Measurements from ENCODE around the gene CYB561D2.
"Not testable (repeated sequence)": the region's sequence is repeated elsewhere in the genome, so short reads cannot be mapped to it uniquely, and the experiment has no call there.

Gene CYB561D2, protein sequence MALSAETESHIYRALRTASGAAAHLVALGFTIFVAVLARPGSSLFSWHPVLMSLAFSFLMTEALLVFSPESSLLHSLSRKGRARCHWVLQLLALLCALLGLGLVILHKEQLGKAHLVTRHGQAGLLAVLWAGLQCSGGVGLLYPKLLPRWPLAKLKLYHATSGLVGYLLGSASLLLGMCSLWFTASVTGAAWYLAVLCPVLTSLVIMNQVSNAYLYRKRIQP

DNA sequence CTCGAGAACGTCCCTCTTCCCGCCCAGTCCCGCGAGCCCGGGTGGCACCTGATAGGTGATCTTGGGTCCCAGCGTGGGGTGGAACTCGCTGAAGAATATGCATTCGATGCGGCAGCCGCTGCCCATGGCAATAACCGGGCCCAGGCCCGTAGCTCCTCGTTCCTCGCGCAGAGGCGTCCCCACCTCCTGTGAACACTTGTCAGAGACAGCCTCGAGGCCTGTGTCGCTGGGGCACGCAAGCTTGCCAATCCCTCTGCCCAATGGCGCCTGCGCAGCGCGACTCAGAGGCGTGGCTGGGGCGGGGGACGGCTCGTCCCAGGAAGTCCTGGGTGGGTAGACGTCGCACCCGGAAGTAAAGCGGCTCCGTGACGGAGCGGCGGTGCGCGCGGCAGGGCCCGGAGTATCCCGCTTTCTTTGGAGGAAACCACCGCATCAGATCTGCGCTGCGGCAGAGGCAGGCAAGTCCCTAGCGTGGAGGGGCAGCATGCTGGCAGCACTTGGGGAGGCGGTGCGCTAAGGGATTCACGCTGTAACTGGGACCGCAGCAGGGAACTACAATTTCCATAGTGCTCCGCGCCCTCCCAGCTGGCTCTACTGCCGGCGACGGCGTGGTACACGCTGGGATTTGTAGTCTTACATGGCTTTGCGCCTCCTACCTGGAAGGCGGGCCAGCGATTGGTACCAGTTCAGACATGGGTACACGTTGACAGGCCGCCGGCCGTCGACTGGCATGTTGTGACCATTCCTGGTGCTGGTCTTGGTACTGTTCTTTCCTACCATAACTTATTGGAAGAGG, at the start of gene CYB561D2, which contains the start of gene NPRL2:
TSS of gene CYB561D2 (plus strand) at position 336 of the 796 bp plus-strand sequence. CDS start 572 bp downstream, outside the sequence.
TSS of gene NPRL2 (minus strand) at position 249 of the 796 bp plus-strand sequence. CDS start at position 126, 123 bp downstream.
- DNase-seq: peak; percentile 83

DNA sequence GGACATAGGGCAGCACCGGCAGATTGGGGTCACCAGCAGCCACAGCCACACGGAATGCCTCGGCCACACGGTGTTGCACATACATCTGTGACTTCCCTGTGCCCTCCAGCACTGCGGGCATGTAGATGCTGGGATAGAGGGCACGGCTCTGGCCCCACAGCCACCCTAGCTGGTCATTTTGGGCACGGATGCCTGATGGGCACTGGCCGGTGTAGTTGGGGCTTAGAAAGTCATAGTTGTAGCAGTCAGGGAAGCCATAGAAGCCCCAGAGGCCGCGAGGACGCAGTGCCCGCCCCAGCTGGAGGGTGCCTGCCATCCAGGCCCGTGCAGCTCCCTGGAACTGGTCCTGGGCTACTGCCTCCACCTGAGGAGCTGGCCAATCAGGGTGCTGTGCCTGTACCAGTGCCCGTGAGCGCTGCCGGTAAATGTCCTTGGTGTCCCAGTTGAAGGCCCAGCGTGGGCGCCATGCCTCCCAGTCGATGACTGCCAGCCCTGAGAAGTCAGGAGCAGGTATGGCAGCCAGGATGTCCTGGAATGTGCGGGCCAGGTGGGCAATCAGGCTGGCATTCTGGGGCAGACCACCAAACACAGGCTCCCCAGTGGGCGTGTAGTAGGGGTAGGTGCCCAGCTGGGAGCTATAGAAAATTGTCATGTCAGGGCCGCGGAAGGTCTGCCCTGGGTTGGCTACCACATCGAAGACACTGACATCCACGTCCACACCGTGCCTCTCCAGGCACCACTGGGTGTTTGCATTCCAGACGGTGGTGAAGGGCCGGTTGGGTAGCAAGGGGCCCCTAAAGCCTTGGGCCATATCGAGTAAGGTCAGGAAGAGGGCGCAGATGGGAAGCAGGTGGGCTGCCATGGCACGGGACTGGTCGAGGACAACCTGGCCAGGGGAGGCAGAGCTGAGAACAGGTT, 48.3 kb upstream of the CYB561D2 start:
- DNase-seq: no peak

DNA sequence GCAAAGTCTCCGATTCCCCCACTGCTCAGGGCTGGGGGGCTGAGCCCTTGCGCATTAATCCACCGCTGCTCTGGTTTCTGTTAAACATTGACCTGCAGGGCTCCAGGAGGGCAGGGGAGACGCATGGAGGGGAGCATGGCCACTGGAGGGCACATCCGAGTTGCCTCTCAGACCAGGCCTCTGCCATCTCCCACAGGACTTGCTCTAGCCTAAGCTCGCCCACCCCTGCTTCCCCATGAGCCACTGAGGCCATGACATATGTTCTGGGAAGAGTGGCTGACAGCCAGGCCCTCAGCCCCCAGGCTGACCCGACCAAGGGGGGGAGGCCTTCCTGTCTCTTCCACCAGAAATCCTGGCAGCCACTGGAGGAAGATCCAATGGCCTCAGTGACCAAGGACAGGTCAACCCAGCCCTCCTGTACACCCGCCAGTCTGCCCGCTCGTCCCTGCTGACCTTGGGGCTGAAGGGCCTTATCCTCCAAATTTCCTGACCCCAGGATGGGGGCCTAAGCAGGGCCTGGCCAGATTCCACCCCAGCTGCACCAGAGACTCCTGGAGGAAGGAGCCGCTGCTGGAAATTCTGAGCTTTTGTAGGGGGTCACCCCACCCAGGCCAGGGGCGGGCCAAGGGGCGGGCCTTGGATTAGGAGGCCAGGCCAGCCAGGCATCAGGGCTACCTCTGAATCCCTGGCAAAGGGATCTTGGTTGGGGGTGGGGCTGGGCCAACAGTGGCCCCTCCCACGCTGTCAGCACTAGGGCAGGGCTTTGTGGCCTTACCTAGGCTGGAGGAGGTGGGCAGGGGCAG, 47.4 kb upstream of the CYB561D2 start, which contains the start of gene HYAL1:
TSS of gene HYAL1 (minus strand) at position 562 of the 803 bp plus-strand sequence. CDS start 618 bp downstream, outside the sequence.
- no peak for DNase-seq

DNA sequence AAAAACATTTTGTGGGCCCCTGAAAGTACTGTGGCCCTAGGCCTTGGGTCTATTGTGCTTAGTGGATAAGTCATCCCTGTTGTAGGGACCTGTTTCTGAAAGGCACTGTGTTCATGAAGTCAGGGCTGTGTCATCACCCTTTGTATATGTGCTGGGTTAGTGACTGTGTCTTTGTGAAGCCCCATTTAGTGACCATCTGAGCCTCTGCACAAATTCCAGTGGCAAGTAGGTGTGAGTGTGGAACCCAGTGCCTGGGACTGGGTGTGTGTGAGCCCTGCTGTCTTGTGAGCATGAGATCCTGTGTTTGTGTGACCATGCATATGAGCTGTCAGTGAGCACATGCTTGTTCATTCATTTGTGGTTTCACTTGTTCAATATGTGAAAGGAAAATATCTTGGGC, 46.1 kb upstream of the CYB561D2 start:
- no peak for DNase-seq

DNA sequence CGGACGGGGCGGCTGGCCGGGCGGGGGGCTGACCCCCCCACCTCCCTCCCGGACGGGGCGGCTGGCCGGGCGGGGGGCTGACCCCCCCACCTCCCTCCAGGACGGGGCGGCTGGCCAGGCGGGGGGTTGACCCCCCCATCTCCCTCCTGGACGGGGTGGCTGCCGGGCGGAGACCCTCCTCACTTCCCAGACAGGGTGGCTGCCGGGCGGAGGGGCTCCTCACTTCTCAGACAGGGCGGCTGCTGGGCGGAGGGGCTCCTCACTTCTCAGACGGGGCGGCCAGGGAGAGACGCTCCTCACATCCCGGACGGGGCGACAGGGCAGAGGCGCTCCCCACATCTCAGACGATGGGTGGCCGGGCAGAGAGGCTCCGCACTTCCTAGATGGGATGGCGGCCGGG, 38.6 kb upstream of the CYB561D2 start:
- DNase-seq: not testable (repeated sequence)

DNA sequence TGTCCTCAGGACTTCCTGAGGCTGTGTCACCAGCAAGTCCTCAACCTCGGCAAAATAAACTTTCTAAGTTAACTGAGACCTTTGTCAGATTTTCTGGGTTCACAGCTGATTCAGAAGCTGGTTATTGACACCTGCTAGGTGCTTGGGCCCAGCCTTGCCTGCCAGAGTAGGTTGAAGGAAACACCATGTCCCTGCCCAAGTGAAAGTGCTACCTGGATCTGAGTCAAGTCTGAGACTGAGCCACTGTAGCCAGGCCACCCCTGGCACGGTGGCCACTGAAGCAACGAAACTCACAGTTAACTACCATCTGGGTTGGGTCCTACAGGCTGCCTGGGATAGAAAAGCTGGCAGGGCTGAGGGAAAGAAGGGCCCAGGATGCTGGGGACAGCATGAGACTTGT, 36.3 kb upstream of the CYB561D2 start:
- no peak for DNase-seq

DNA sequence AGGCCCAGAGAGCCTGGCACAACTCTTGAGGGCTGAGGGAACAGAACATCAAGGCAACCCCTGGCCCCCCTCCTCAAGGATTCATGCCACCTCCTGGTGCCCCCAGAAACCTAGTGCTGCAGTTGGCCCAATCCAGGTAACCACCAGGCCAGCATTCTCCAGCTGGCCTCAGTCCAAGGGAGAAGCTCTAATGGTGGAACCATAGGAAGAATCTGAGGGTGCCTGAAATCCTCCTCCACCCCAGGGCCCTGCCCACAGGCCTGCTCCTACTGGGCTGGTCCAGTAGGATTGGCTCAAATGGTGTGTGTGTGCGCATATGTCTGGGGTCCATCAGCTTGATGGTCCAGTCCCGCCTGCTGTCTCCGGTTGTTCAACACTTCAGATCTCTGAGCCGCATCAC, 35.8 kb upstream of the CYB561D2 start:
- no peak for DNase-seq

DNA sequence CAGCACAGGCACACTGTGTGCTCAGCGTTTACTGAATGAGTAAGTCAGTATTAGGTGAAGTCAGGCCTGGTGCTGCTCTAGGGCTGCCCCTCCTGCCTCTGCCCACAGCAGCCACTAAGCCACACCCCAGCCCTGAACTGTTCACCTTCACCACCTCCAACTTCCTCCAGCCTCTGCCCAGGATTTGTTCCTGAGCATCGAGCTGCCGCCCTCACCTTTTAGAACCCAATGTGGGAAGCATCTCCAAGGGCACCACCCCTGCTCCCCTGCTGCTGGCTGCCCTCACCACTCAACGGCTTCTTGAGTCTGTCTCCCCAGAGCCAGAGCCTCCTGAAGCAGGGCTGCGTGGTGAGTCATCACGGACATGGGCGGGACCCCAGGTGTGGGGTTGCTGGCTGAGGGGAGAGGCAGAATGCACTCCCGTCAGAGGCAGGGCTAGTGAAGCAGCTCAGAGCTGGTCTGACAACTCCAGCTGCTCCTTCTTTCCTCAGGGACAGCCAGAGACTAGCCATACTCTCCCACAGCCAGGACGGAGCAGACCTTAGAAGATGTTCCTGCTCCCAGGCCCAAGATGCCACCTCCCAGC, 33.9 kb upstream of the CYB561D2 start:
- no peak for DNase-seq

DNA sequence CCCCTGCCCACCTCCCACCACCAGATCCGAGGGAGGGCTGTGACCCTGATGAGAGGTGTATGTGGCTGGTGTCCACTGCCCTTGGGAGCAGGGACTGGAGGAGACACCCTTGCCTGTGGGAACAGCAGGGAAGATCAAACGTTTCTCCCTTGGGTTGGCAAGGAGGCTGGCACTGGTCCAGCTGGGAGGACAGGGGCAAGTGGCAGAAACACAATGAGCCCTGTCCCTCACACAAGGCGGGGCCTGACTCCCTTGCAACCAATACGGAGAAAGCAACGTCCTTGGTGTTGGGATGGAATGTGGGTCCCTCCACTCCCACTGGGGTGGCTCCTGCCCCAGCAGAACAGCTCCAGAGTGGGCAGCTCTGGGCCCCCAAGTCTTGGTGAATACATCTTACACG, 33.4 kb upstream of the CYB561D2 start:
- no peak for DNase-seq

DNA sequence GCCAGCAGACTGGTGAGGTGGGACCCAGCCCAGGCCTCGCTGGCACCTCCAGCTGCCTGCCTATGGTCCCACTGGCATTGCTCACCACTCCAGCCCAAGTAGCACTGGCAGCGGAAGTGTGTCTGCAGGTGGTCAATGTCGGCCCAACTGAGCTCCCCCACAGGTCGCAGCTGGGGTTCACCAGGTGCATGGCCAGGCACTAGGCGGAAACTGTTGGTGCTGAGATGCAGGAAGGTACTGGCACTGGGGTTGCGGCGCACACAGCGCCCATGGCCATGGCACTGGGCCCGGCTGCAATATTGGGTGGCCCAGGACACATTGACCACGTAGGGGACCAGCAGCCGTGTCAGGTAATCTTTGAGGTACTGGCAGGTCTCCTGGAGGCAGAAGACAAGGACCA, 32.5 kb upstream of the CYB561D2 start:
- no peak for DNase-seq

DNA sequence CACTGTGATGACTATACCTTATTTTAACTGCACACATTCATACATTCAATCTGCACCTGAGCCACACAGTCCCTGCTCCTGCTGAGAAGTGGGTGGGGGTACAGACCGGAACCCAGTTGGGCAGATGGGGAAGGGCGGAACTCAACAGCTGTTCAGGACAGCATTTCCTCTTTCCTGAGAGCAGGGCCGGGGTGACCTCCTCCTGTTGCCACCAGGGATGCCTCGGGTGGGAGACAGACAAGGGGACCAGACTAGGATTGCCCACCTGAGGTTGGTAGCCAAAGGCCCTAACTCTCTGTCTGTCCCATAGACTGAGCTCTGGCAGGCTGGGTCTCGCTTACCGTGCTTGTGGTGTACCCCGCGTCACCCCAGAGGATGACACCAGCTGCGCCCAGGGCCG, 32.0 kb upstream of the CYB561D2 start:
- no peak for DNase-seq

DNA sequence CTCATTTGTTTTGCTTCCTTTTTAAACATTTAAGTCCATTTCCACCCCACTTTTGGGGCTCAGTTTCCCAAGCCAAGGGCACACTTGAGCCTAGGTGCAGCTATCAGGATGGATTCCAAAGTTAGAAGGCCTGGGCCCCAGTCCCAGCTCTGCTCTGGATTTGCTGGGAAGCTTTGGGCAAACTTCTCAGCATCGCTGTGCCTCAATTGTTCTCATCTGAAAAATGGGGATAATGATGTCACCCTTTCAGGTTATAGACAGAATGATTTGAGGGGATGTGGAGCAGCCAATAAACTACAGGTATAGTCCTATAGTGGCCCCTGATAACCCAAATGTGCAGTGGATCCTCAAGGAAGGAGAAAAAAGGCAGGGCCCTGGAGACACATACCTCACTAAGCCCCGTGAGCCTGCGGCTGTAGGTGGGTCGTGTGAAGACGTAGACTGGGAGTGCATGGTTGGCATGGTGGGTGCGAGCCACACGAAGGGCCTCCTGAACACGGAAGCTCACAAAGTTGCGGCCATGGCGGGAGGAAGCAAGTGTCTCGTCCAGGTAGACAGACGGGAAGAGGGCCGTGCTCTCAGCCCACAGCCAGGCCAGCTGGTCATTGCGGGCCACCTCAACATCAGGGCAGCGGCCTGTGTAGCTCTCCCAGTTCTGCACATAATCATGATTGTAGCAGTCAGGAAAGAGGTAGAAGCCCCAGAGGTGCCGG, 31.3 kb upstream of the CYB561D2 start:
- DNase-seq: no peak

DNA sequence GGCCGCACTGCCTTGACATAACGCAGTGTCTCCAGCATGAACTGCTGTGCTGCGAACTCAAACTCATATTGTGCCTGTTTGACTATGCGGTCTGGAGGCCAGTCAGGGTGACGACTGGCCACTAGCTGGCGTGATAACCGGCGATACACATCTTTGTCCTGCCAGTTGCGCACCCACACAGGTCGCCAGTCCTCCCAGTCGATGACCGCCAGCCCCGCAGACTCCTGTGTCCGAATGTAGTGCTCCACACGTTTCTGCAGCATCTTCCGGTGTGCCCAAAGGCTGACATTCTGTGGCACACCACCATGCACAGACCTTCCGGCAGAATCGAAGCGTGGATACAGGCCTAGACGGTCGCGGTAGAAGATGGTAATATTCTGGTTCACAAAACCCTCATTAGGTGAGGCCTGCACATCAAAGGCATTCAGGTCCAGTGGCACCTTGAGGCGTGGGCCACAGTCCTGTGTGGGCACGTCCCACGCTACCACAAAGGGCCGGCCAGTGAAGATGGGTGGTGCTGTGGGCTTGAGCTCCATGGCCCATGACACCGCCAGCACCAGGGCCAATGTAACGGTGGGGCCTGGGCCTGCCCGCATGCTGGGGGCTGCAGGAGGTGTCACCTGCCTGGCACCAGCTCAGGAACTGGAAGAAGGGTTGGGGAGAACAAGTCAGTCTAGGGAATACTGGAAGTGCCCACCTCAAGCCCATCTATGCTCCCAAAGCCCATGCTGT, 30.6 kb upstream of the CYB561D2 start:
- DNase-seq: no peak

DNA sequence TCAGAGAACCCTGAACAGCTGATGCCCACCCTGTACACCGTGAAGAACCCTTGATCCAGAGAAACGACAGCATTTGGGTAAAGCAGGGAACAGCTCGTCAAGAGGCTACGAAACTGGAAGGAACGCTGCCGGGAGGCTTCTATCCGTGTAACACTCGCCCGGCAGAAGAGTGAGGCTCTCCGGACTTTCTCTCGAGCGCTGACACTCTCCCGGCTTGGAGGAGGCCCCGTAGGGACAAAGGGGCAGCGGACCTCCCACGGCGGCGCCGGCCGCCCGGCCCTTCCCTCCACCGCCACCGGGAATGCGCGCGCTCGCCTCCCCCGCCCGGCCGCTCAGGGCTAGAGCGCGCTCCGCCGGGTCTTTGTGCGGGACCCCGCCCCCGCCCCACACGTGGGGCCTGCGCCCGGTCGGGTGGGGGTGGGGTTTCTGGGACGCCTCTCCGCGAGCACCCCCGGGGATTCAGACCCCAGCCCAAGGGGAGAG, 29.8 kb upstream of the CYB561D2 start:
- DNase-seq: peak; percentile 73

DNA sequence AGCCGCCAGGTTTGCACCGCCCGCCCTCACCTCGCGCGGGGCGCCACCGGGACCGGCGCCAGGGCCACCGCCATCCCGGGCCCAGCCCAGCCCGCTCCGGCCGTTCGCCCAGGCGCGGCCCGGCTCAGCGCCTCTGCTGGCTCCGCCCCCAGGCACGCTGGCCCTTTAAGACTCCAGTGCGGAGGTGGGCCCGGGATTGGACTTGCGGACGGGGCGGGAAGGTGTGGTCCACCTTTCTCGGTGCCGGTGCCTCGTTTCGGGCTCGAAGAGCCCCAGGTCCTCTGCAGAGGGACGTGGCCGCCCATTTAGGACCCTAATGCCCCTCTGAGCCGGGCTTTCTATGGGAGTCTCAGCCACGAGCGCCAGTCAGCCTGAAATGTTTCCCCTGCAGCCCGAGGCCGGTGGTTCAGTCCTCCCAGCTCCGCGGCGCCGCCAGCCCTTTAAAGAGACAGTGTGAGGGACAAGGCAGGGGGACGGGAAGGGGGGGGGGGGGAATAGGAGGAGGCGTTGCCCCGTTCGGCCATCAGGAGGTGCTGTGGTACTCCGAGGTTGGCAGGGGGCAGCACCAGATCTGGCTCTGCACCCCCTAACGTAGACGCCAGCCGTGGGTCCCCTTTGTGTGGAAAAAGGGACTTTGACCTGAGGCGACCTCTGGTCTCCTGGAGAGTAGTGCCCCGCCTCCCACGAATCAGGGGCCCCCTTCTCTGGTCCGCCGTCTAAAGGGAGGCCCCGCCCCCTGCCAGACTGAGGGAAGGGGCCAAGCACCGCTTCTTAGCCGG, 29.1 kb upstream of the CYB561D2 start:
- peak; percentile 73 for DNase-seq

DNA sequence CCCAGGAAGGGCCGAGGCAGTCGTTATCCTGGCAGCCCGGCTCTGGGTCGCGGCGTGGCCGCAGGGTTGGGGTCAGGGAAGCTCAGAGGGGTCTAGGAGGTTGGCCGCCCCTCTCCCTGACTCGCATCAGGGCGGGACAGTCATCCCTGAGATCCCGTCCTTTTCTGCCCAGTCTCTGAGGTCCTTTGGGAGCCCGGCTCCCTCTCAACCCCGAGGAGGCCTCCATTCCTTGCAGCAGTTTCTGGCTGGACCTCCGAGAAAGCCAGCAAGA, 28.6 kb upstream of the CYB561D2 start:
- no peak for DNase-seq

DNA sequence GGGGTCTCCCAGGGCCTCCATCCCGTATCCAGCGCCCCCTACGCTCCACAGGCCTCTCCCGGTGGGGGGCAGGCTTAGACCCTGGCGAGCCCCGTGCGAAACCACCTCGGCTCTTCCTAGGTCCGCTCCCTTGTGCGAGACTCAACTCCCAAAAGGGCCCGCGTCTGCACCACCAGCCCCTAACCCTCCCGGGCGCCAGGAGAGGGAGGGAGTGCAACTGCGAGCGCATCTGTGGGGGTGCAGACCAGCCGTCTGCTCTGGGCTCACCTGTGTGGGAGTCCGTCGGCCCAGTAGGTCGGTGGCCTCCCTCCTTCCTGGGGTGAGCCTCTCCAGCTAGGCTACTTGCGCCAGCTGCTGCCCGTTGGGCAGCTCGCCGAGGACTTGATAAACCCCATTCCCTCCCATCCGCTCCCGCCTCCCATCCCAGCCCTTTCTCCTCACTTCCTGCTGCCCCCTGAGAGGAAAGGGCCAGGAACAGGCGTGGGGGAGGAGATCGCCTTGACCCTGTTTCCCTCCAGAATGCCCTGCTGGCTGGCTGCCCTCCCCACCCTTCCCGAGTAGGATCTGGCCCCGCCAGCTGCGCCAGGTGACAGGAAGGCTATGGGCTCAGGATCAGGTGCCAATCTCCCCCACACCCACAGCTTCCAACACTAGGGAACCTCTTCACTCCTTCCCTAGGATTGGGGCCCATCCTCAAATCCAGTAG, 28.1 kb upstream of the CYB561D2 start, which contains the start of gene HYAL2:
TSS of gene HYAL2 (minus strand) at position 360 of the 706 bp plus-strand sequence. CDS start 2,256 bp downstream, outside the sequence.
- DNase-seq: no peak

DNA sequence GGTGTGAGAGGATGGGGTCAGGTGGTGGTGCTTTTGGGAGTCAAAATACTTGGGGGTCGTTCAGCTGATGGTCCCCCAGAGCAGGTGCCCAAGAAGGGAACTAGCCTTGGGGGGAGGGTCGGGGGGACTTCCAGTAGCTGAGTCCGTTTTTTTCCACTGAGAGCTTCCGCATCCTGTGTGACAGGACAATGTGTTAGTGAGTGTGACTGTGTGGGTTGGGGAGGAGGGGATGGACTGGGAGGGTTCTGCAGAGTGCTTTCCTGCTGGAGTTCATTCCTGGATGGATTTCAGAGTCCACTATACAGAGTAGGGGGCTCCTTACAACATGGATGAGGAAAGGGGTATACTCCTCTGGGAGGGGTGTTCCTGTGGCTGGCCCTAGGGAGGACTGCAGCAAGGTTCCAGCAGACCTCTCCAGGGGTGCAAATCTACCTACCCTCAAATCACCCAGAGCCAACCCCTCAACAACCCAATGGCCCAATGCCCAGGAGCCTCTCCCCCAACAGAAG, 27.5 kb upstream of the CYB561D2 start:
- DNase-seq: no peak

Data from GOT3 (cell line).